Effector CD8-positive, alpha-beta T cell (primary cell): ENCODE data around the gene AQP10.
A peak's percentile ranks its signal among the peaks of the same experiment; 100 is the strongest.
"Not testable (repeated sequence)": the region's sequence is repeated elsewhere in the genome, so short reads cannot be mapped to it uniquely, and the experiment has no call there.

Experiments
- DNase-seq: peaks from one replicate; lab custom pipeline; 2025; lab: John Stamatoyannopoulos, UW
- total RNA-seq, 4 experiments: gene quantifications; one replicate each; lab custom pipeline; 2026; lab: John Stamatoyannopoulos, UW

AQP10 gene, protein sequence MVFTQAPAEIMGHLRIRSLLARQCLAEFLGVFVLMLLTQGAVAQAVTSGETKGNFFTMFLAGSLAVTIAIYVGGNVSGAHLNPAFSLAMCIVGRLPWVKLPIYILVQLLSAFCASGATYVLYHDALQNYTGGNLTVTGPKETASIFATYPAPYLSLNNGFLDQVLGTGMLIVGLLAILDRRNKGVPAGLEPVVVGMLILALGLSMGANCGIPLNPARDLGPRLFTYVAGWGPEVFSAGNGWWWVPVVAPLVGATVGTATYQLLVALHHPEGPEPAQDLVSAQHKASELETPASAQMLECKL
- total RNA-seq, result 0 to 0.09 (median 0) reads per million in 4 experiments

DNA sequence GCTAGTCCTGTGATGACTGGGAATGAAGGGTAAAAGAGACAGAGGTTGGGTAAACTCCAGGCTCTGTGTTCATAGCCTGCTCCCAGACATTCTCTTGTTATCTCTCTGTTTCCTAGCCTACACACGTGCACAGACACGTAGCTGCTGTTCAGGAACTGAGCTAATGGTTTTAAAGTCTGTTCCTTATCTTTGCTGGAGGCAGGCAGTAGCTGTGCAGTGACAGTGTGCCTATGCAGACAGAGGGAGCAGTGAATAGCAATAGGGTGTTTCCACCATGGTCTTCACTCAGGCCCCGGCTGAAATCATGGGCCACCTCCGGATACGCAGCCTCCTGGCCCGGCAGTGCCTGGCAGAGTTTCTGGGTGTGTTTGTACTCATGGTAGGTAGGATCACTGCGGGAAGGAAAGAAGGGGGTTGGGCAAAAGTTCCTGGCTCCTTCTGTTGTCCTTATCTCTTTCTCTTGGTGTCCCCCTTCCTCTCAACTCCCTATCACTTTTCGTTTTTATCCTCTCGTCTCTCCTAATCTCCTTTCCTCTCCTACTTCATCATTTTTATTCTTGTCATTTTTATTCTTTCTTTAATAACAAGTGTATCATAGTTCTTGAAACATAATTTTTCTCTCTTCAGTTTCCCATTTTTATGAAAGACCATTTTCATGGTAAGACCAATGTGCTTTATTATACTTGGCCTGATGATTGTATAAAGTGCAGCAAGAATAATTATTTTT, at the start of gene AQP10:
Gene AQP10 (plus strand): TSS at position 212 of the 727 bp plus-strand sequence. CDS start 63 bp downstream, at position 275.
- no peak for DNase-seq

DNA sequence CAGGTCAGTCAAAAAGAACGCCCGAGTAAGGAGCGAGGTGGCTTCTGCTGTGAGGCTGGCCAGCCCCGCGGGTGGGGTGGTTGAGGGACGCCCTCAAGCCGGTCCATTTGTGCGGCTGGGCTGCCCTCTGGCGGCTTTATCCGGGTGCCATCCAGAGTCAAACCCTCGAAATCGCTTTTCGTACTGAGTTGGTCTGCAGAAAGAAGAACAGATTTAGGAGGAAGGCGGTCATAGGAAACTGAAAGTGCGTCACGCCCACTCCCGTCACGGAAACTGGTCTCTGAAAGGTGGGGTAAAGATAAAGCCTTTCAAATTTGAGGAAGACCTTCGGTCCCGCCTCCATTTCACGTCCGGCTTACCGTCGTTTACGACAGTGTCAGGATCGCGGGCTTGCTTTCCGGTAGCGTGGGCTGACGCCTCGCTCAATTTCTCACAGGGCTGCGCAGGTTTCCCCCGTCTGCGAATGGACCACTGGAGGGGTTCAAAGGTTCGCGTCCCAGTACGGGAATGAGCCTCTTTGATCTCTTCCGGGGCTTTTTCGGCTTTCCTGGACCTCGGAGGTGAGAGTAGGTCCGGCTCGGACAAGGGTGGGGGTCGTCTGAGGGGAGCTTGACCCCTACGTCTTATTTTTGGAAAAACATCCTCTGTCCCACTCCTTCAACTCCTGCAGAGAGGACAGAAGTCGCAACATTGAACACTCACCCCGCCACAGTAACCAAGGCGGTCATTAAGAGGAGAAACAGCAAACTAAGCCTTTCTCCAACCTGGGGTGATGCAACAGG, 48.5 kb upstream of the AQP10 start, which contains the start of gene HAX1:
Gene HAX1 (plus strand): TSS at position 413 of the 782 bp plus-strand sequence. CDS start 95 bp downstream, at position 508.
- peak; percentile 95 for DNase-seq

DNA sequence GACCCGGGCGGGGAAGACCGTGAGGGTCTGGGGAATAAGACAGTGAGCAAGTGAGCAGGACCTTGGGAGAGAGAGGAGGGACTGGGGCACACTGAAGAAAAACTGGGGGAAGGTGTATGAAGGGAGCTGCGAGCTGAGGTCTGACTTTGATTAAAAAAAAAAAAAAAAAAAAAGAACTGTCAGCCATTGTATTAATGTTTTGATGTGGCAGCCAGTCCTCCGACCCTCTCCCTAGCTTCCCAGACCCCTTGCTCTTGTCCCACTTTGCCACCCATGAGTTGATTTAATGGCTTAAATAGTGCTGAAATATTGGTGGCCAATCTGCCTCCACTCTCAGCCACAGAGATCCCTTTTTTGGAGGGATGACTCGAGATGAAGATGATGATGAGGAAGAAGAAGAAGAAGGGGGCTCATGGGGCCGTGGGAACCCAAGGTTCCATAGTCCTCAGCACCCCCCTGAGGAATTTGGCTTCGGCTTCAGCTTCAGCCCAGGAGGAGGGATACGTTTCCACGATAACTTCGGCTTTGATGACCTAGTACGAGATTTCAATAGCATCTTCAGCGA, 47.8 kb upstream of the AQP10 start:
- DNase-seq, result no peak

DNA sequence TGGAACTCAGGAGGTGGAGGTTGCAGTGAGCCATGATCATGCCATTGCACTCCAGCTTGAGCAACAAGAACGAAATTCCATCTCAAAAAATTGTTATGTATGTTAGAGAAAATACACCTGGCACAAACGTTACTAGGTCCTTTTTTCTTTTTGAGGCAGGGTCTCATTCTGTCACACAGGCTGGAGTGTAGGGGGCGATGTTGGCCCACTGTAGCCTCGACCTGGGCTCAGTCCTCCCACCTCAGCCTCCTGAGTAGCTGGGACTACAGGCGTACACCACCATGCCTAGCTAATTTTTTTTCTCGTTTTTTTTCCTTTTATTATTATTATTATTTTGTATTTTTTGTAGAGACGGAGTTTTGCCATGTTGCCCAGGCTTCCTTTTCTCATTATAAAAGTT, 44.1 kb upstream of the AQP10 start:
- DNase-seq, result no peak

DNA sequence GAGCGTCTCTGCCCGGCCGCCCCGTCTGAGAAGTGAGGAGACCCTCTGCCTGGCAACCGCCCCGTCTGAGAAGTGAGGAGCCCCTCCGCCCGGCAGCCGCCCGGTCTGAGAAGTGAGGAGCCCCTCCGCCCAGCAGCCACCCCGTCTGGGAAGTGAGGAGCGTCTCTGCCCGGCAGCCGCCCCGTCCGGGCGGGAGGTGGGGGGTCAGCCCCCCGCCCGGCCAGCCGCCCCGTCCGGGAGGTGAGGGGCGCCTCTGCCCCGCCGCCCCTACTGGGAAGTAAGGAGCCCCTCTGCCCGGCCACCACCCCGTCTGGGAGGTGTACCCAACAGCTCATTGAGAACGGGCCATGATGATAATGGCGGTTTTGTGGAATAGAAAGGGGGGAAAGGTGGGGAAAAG, 33.3 kb upstream of the AQP10 start:
- not testable (repeated sequence) for DNase-seq

DNA sequence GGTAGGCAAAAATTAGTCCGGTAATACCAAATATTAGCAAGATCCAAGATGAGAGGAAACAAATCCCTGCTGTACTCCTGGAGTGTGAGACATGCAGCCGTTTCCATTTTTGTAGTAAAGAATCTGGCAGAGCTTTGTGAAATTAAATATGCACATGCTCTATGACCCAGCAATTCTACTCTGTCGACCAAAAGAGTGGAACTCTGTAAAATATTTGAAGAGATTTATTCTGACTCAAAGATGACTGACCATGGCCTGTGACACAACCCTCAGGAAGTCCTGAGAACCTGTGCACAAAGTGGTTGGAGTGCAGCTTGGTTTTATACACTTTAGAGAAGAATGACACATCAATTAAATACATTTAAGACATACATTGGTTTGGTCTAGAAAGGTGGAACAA, 32.2 kb upstream of the AQP10 start:
- no peak for DNase-seq

DNA sequence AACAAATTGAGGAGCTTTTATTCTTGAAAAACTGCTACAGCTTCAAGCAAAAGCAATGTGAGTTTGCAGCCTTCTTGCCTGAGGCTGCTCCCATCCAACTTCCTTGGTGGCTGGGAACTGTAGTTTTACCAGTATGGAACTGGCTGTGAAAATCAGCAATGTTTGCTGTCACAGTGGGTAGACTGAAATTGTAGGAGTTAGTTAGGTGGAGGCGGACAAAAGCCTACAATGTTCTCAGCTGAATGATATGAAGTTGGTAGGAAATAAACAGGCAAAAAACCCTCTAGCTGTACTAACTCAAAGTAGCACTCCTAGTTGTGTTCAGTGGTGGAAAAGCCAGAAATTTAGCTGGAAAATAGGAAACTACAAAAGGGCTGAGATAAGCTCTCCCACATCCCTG, 30.0 kb upstream of the AQP10 start:
- DNase-seq, result no peak

DNA sequence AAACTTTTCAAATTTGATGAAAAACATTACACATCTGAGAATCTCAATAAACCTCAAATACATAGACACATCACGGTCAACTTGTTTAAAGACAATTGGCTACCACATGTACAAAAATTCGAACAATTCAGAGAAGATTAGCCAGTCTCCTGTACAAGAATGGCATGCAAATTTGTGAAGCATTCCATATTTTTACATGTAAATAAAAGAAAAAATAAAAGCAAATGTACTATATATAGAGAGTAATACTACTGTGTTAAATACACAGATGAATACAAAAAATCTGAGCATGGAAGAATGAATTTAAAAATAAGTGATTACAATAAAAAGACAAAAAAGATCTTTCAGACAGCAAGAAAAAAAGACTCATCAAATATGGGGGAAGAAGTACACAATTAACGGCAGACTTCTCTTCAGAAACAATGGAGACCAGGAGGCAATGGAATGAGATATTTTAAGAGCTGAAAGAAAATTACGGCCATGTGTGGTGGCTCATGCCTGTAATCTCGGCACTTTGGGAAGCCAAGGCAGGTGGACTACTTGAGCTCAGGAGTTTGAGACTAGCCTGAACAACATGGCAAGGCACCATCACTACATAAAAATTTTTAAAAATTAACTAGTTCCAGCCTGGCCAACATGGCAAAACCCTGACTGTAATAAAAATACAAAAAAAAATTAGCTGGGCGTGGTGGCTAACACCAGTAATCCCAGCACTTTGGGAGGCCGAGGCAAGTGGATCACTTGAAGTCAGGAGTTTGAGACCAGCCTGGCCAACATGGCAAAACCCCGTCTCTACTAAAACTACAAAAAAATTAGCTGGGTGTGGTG, 25.3 kb upstream of the AQP10 start:
- no peak for DNase-seq

DNA sequence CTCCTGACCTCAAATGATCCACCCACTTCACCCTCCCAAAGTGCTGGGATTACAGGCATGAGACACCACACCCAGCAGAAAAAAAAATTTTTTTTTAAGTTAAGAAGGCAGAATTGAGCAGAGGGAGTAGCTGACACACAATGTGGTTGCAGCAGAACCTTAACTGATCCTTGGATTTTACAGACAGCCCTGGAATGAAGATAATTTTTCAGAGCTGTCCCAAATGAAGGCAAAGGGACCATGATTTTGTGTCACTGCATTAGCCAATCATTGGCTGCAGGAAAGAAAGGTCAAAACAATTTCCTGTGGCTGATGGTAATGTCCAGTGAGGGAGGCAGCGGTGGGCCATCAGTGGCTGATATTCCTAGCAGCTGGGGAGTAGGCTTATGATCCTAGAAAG, 19.3 kb upstream of the AQP10 start:
- no peak for DNase-seq

DNA sequence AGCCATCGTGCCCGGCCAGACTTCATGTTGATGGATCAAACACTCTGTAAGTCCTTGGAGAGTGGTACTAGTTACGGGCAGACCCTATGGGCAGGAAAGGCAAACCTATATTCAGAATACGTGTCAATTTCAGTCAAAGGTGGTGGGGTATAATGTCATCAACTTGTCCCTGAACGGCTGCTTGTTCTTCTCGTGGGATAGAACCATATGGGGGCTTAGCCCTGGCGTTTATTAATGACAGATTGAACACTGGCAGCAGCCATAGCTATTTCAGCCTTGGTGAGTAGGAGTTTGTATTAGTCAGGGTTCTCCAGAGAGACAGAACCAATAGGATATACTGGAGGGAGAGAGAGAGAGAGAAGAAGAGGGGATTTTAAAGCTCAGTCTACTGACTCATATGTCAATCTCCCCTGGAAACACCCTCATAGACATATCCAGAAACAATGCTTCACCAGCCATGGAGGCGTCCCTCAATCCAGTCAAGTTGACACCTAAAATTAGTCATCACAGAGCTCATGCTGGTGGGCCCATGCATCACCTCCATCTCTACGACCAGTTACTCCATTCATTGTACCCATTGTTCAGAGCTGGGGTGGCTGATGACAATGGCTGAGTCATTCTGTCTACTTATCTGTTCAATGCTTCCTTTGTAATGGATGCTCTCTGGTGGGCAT, 16.1 kb upstream of the AQP10 start:
- DNase-seq, result no peak

DNA sequence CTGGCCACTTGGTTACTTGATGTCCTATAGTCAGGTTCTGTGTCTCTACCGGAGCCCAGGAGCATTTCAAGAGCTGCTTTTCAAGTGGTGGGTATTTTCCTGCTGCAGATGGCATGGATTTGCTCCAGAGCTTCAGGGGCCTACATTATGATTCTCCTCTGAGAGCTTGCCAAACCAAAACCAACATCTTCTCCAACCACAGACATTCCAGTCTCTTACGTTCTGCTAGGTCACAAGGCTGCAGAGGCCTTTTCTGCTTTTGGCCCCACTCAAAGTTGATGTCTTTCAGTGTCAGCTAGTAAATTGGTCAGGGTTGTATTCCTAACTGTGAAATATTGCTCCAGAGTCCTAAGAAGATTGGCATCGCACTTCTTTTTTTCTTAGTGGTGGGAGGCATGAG, 14.7 kb upstream of the AQP10 start:
- no peak for DNase-seq

DNA sequence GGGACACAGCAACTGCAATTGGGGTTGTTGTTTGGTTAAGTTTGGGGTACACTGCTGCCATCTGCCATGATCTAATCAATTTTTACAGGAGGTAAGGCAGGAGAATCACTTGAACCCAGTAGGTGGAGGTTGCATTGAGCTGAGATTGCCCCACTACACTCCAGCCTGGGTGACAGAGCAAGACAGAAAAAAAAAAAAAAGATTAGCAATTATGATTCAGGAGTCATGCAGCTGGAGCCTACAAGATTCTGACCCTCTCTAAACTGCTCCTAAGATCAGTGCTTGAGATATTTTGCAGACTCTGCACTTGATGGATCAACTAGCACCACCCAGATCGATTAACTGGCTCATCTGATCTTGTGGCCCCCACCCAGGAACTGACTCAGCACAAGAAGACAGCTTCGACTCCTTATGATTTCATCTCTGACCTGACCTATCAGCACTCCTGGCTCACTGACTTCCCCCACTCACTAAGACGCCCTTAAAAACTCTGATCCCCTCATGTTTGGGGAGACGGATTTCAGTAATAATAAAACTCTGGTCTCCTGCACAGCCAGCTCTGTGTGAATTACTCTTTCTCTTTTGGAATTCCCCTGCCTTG, 13.1 kb upstream of the AQP10 start:
- not testable (repeated sequence) for DNase-seq

DNA sequence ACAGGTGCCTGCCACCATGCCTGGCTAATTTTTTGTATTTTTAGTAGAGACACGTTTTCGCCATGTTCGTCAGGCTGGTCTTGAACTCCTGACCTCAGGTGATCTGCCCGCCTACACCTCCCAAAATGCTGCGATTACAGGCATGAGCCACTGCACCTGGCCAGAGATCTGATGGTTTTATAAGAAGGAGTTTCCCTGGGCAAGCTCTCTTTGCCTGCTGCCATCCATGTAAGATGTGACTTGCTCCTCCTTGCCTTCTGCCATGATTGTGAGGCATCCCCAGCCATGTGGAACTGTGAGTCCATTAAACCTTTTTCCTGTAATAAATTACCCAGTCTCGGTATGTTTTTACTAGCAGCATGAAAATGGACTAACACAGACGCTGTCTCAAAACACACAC, 11.8 kb upstream of the AQP10 start:
- DNase-seq, result not testable (repeated sequence)

DNA sequence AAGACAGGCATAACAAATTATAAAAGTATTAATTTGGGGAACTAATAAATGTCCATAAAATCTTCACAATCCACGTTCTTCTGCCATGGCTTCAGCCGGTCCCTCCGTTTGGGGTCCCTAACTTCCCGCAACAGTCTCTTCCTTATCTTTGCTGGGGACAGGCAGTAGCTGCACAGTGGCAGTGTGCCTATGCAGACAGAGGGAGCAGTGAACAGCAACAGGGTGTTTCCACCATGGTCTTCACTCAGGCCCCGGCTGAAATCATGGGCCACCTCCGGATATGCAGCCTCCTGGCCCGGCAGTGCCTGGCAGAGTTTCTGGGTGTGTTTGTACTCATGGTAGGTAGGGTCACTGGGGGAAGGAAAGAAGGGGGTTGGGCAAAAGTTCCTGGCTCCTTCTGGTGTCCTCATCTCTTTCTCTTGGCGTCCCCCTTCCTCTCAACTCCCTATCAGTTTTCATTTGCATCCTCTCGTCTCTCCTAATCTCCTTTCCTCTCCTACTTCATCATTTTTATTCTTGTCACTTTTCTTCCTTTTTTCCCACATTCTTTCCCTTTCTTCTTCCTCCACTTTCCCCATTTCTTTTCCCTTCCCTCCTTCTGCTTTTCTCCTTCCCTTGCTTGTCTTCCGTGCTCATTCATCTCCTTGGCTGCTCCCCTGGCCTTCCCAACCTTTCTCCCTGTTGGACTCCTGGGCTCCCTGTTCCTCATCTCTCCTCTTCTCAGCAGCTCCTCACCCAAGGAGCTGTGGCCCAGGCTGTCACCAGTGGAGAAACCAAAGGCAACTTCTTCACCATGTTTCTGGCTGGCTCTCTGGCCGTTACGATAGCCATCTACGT, 8.4 kb upstream of the AQP10 start:
- not testable (repeated sequence) for DNase-seq

DNA sequence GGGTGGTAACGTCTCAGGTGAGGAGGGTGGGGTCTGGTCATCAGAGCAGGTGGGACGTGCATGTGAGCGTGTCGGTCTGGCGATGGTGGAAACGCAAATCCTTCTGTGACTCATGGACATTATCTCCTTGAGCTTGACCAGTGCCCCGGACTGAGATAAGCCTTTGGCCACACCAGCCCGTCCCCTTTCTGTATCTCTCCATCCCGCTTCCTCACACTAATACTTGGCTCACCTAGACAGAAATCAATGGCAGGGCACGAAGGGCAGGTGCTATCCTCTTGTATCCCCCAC, 7.9 kb upstream of the AQP10 start:
- no peak for DNase-seq

DNA sequence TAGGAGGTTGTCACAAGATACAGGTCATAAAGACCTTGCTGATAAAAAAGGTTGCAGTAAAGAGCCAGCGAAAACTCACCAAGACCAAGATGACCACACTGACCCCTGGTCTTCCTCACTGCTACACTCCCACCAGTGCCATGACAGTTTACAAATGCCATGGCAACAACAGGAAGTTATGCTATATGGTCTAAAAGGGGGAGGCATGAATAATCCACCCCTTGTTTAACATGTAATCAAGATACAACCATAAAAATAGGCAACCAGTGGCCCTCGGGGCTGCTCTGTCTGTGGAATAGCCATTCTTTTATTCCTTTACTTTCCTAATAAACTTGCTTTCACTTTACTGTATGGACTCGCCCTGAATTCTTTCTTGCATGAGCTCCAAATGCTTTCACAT, 6.7 kb upstream of the AQP10 start:
- DNase-seq, result not testable (repeated sequence)

DNA sequence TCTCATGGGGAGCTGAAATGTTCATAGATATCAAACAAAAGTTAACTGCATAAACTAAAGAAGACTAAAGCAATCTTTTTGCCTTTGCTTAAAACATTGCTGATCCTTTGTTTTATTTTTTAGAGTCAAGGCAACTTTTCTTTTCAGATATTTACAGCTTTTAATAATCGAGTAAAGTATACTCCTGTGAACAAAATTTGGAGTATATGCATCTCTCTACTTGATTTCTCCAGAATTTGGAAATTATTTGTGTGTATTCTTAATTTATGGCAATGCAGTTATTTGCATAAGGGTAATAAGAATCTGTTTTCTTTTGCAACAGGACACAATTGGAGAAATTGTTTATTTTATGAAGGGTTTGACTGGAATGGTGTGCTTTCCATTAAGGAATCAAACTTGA, 4.2 kb upstream of the AQP10 start:
- DNase-seq, result no peak

DNA sequence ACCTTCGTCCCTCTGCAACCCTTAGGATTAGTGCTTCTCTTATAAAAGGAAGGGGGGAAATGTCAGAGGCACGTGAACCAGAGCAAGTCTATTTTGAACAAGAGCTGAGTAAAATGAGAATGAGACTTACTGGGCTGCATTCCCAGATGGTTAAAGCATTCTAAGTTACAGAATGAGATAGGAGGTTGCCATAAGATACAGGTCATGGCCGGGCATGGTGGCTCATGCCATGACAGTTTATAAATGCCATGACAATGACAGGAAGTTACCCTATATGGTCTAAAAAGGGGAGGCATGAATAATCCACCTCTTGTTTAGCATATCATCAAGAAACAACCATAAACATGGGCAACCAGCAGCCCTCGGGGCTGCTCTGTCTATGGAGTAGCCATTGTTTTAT, 2.5 kb upstream of the AQP10 start:
- no peak for DNase-seq

DNA sequence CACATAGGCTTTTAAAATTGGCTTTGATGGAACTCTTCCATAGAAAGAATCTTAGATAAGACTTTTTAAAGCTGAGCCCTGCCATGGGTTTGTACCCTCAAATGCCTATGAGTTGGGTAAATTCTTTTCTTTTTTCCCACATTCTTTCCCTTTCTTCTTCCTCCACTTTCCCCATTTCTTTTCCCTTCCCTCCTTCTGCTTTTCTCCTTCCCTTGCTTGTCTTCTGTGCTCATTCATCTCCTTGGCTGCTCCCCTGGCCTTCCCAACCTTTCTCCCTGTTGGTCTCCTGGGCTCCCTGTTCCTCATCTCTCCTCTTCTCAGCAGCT, 679 bp downstream of the AQP10 start:
- DNase-seq, result not testable (repeated sequence)

DNA sequence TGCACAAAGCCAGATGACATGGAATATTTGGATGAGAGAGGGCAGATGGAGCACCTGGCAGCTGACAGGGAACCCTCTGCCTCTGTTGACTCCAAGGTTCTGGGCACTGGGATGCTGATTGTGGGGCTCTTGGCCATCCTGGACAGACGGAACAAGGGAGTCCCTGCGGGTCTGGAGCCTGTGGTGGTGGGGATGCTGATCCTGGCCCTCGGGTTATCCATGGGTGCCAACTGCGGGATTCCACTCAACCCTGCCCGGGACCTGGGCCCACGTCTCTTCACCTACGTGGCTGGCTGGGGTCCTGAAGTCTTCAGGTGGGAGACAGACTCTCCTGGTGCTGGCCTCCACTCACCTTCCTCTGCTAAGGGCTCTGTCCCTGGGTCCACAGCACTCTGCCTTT, 2.6 kb downstream of the AQP10 start:
- DNase-seq, result no peak
